WI38 (cell line): ENCODE data around the gene PTRHD1.

Source experiments
- H3K4me3 ChIP-seq: 2 replicates; pipeline ENCODE4 v1.5.1; 2011; ENCODE audit warnings: low read depth, mild to moderate bottlenecking, control low read depth, low read length
- TF ChIP-seq, protein P1 (sequence below): IDR thresholded peaks from 2 replicates; pipeline ENCODE4 v1.5.1; 2012; ENCODE audit warnings: low read depth, mild to moderate bottlenecking, control low read depth, low read length

Gene PTRHD1

DNA sequence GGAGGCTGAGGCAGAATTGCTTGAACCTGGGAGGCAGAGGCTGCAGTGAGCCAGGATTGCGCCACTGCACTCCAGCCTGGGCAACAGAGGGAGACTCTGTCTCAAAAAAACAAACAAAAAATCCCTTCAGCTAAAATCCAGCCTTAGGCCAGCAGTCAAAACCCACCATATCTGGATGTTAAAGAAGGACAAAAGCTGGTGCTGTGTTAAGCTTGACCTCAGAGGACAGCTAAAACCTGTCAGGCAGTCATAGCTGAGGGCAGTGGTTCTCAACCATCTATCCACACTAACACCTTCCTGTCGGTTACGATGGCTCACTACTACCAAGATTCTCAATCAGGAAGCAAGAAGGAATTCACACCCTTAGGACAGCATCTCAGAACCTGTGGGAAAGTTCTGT lies 9.6 kb downstream of the PTRHD1 start:
- H3K4me3 ChIP-seq = no peak overlapping the region
- TF ChIP-seq, protein P1, sequence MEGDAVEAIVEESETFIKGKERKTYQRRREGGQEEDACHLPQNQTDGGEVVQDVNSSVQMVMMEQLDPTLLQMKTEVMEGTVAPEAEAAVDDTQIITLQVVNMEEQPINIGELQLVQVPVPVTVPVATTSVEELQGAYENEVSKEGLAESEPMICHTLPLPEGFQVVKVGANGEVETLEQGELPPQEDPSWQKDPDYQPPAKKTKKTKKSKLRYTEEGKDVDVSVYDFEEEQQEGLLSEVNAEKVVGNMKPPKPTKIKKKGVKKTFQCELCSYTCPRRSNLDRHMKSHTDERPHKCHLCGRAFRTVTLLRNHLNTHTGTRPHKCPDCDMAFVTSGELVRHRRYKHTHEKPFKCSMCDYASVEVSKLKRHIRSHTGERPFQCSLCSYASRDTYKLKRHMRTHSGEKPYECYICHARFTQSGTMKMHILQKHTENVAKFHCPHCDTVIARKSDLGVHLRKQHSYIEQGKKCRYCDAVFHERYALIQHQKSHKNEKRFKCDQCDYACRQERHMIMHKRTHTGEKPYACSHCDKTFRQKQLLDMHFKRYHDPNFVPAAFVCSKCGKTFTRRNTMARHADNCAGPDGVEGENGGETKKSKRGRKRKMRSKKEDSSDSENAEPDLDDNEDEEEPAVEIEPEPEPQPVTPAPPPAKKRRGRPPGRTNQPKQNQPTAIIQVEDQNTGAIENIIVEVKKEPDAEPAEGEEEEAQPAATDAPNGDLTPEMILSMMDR = no peak

DNA sequence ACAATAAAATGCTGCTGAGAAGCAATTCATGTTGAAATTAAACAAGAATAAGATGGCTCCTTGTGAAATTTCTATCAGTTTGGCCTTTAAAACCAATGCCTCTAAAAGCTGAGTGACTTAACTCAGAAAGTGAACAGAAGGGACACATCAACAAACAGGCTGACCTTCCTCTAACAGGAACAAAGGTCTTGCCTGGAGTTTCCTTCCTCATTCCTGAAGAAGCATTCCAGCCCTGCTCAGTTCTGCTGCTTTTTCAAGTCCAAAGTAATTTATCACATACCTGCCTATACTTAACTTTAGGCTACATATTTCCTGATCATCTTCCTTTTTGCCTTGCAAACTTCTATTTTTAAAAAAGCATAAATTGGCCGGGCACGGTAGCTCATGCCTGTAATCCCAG lies 14.1 kb downstream of the PTRHD1 start:
- H3K4me3 ChIP-seq = no peak overlapping the region
- TF ChIP-seq, protein P1 = no peak

DNA sequence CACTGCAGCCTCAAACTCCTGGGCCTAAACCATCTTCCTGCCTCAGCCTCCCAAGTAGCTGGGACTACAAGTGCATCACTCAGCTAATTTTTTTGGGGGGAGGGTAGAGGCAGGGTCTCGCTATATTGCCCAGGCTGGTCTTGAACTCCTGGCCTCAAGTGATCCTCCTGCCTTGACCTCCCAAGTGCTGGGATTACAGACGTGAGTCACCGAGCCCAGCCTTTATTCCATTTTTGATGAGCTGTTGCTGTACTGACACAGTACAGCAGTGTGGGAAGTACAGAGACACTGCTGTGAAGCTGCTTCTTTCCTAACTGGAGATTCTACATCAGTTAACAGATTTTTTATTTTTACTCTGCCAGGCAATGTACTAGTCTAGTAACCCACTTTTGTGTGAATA lies 18.8 kb downstream of the PTRHD1 start:
- no peak overlapping the region for H3K4me3 ChIP-seq
- TF ChIP-seq, protein P1 = no peak

DNA sequence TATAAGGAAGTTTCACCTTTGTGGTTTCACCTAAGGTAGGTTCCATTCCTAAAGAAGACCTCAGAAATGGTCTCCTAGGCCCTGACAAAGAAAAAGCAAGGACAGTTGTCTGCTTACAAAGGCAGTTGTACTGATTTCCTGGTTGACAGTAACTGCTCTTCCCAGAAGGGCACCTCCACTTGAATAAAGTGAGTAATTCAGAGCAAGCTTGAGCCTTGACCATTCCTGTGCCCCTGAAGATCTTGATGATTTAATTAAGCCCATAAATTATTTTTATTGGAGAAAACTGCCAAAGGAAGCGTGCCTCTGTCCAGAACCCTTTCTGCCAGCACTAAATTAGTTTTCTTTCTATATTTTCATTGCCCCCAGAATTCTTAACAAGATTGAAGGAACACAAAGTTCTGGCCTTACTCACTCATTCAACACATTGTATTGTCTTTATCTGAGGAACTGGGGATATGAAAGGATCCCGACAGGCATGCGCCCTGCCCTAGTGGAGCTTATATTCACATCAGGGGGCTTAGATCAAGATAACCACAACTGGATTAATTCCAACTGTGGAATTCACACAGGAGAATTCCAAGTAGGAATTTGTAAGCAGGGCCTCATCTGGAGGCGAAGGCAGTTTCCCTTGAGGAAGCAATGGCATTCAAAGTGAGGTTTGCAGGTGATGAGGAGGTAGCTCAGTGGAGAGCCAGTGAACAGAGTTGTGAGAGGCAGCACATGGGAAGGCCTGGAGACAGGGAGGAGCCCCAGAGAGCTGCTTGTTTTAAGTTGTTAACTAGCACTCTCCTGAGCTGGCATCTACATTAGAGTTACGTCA lies 21.2 kb downstream of the PTRHD1 start:
- TF ChIP-seq, protein P1 = no peak
- no peak overlapping the region for H3K4me3 ChIP-seq

DNA sequence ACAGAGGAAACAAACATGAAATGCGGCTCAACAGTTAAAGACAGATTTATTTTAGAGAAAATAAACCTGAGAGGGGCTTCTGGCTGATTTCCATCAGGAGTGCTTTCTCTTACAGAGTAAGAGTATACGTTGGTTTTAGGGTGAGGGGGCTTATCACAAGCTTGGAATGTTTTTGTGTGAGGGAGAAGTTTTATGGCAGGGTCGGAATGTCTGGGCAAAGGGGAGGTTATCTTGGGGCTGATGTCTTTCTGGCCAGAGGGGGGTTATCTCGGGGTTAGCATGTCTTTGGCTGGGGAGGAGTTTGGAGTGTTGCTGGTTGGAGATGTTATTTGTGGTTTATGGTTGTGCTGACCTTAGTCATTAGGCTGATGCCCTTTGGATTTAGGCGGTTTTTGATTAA lies 22.1 kb downstream of the PTRHD1 start:
- TF ChIP-seq, protein P1 = no peak
- H3K4me3 ChIP-seq = no peak overlapping the region

DNA sequence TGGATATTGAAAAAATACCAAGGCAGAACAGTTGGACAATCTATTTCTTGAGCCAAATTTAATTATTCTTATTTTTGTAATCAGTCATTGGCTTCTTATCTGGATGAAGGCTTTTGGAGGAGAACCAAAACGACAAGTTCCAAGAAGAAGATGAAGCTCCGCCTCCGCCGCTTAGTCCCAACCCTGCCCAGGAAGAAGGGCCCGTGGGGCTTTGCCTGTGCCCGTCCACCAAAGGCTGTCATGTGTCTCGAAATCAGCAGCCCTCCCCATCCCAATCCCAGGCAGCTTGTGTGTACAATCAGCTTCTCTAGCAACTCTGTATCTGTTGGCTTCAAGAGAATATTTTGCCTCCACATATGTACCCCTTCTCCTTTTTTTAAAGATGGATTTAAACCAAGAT lies 24.6 kb downstream of the PTRHD1 start:
- H3K4me3 ChIP-seq = no peak overlapping the region
- TF ChIP-seq, protein P1 = no peak

DNA sequence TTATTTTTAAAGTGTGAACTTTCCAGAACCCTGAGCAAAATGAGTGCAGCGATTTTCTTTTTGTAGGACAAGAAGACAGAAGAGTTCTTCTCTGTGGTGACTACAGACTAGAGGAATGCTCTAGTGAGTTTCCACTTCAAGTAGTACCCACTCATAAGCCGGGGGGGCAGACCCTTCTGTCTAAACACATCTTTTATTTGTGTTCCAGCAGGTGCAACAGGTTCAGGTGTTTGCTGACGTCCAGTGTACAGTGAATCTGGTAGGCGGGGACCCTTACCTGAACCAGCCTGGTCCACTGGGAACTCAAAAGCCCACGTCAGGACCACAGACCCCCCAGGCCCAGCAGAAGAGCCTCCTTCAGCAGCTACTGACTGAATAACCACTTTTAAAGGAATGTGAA lies 25.2 kb downstream of the PTRHD1 start:
- H3K4me3 ChIP-seq = no peak overlapping the region
- TF ChIP-seq, protein P1 = no peak
